H1 (cell line): ENCODE measurements around the gene ARHGEF28. TPM values are rescaled to one million over a fixed set of nuclear protein-coding genes. Genes with fewer than 3 reads are reported as not detected.

ENCODE experiments used
- polyA plus RNA-seq, 7 experiments: library from polyadenylated mRNA; depleted of rRNA in 3 of 7; stranded (reverse) in 5 of 7; unstranded in 2 of 7; fragments of >200 nt in 5 of 7; fragments of 200-250 nt in 2 of 7; gene quantifications; 1 replicate in 5 of 7; 2 replicates in 1 of 7; 4 replicates in 1 of 7; pipeline versions ENCODE4 v1.2.1 to v1.2.3, GENCODE V29; 2011 to 2013; ENCODE audit warnings: missing spikeins in 2 of 7, mixed read lengths in 2 of 7
- small RNA-seq: library from polyadenylated mRNA; stranded (forward); fragments of <200 nt; extraction: miRNeasy Mini kit (QIAGEN cat#:217004); gene quantifications from one replicate; pipeline ENCODE3, GENCODE V24; 2013; ENCODE audit not compliant: insufficient read depth
- total RNA-seq: library from RNA; stranded (reverse); fragmentation: NEBNext Ultra II Directional; extraction: Animal tissue kit (Norgen Biotek cat#: 25700); gene quantifications from 2 replicates; pipeline ENCODE4 v1.2.1, GENCODE V29; 2021

The ARHGEF28 gene
- total and polyA plus RNA-seq, 2 of the 8 experiments (the other 6 are each of a cell fraction or from before 2014, with no cell fraction given): 0.33 to 1.0 TPM

Small RNAs within 50 kb of the gene (small RNA-seq; reads per million reads assigned to genes)
- gene RNU7-196P: not detected

Other genes with a start within 250 kb of the ARHGEF28 start
- gene FOXD1, start 177.4 kb upstream of the ARHGEF28 start, total RNA-seq: 0.73 and 1.1 TPM in 2 replicates
- gene FOXD1, start 177.4 kb upstream of the ARHGEF28 start, polyA plus RNA-seq (2011; rRNA removed): 0.11 and 0.17 TPM in 2 replicates
- gene BTF3, start 127.8 kb upstream of the ARHGEF28 start, total RNA-seq: 754 and 760 TPM in 2 replicates
- 228 and 396 TPM in 2 replicates for gene BTF3, start 127.8 kb upstream of the ARHGEF28 start, polyA plus RNA-seq (2011; rRNA removed)
- gene ANKRA2, start 60.6 kb upstream of the ARHGEF28 start, total RNA-seq: 10.3 and 12.6 TPM in 2 replicates
- gene ANKRA2, start 60.6 kb upstream of the ARHGEF28 start, polyA plus RNA-seq (2011; rRNA removed): 5.6 and 7.0 TPM in 2 replicates
- gene UTP15, start 60.5 kb upstream of the ARHGEF28 start, total RNA-seq: 33.6 and 35.1 TPM in 2 replicates
- gene UTP15, start 60.5 kb upstream of the ARHGEF28 start, polyA plus RNA-seq (2011; rRNA removed): 14.3 and 17.4 TPM in 2 replicates